Neural cell (in vitro differentiated cells): ENCODE measurements around the gene CCDC82. TPM values are rescaled to one million over a fixed set of nuclear protein-coding genes. Genes with fewer than 3 reads are reported as not detected.

Experiments used
- H2AFZ ChIP-seq: fragments of 200-600, 300-800 bp; sonication (generic), shearing (Covaris generic); 2 replicates; pipeline ENCODE4 v1.6.0; 2014; ENCODE audit warnings: low read depth, mild to moderate bottlenecking, antibody characterized with exemption, low read length, moderate library complexity
- H3F3A ChIP-seq: fragments of 200-600 bp; shearing (Covaris generic); 2 replicates; pipeline ENCODE4 v1.6.1; 2016; ENCODE audit warnings: mild to moderate bottlenecking, moderate library complexity, mixed read lengths, antibody characterized with exemption, low read length; ENCODE audit not compliant: insufficient read depth, poor library complexity, severe bottlenecking
- H3K27ac ChIP-seq: fragments of 200-600, 300-800 bp; sonication (generic), shearing (Covaris generic); 2 replicates; pipeline ENCODE4 v1.5.1; 2014; ENCODE audit warnings: mild to moderate bottlenecking, low read length, moderate library complexity
- H3K27me3 ChIP-seq: fragments of 300-800, 200-600 bp; sonication (generic), shearing (Covaris generic); 2 replicates; pipeline ENCODE4 v1.6.0; 2014; ENCODE audit warnings: mild to moderate bottlenecking, low read depth, low read length, moderate library complexity; ENCODE audit not compliant: insufficient read depth
- H3K36me3 ChIP-seq: fragments of 300-800, 200-600 bp; sonication (generic), shearing (Covaris generic); 2 replicates; pipeline ENCODE4 v1.5.1; 2014; ENCODE audit warnings: mild to moderate bottlenecking, antibody characterized with exemption, low read length, moderate library complexity; ENCODE audit not compliant: insufficient read depth
- H3K4me2 ChIP-seq: fragments of 300-800, 200-600 bp; sonication (generic), shearing (Covaris generic); 2 replicates; pipeline ENCODE4 v1.6.0; 2014; ENCODE audit warnings: mild to moderate bottlenecking, low read length
- H3K4me3 ChIP-seq: fragments of 300-800, 200-600 bp; sonication (generic), shearing (Covaris generic); 2 replicates; pipeline ENCODE4 v1.5.1; 2014; ENCODE audit warnings: mild to moderate bottlenecking, low read length, moderate library complexity
- H3K79me2 ChIP-seq: fragments of 200-600 bp; shearing (Covaris generic); replicated peaks from 2 replicates; pipeline ENCODE4 v1.6.0; 2014; ENCODE audit warnings: mild to moderate bottlenecking, low read length, moderate library complexity; ENCODE audit not compliant: insufficient read depth
- H3K9ac ChIP-seq: fragments of 300-800, 200-600 bp; sonication (generic), shearing (Covaris generic); 2 replicates; pipeline ENCODE4 v1.6.1; 2016; ENCODE audit warnings: mild to moderate bottlenecking, low read length, mixed read lengths
- H3K9me2 ChIP-seq: fragments of 200-600 bp; shearing (Covaris generic); 2 replicates; pipeline ENCODE4 v1.6.1; 2016; ENCODE audit warnings: mild to moderate bottlenecking, low read length, mixed read lengths; ENCODE audit not compliant: insufficient read depth
- H3K9me3 ChIP-seq: fragments of 200-600, 300-800 bp; sonication (generic), shearing (Covaris generic); 2 replicates; pipeline ENCODE4 v1.6.1; 2016; ENCODE audit warnings: mild to moderate bottlenecking, mixed run types, low read length, moderate library complexity, mixed read lengths
- H4K20me1 ChIP-seq: fragments of 200-600 bp; shearing (Covaris generic); 2 replicates; pipeline ENCODE4 v1.6.1; 2016; ENCODE audit warnings: mild to moderate bottlenecking, mixed run types; ENCODE audit not compliant: insufficient read depth
- EP300 ChIP-seq: fragments of 450-650 bp; conservative IDR thresholded peaks from 2 replicates; pipeline ENCODE4 v1.6.1; 2014; ENCODE audit warnings: antibody characterized with exemption, mild to moderate bottlenecking, moderate library complexity; ENCODE audit not compliant: poor library complexity, severe bottlenecking
- EZH2 ChIP-seq: fragments of 200-600, 300-800 bp; shearing (Covaris generic), sonication (generic); IDR thresholded peaks from 2 replicates; pipeline ENCODE4 v1.6.1; 2014; ENCODE audit warnings: antibody characterized with exemption, low read length, borderline replicate concordance, mild to moderate bottlenecking; ENCODE audit not compliant: insufficient read depth, poor library complexity, severe bottlenecking
- MXI1 ChIP-seq: fragments of 450-650 bp; conservative IDR thresholded peaks from 2 replicates; pipeline ENCODE4 v1.6.1; 2014; ENCODE audit warnings: antibody characterized with exemption, mild to moderate bottlenecking; ENCODE audit not compliant: poor library complexity, severe bottlenecking
- POLR2AphosphoS5 ChIP-seq: IDR thresholded peaks from 2 replicates; pipeline ENCODE4 v1.6.1; 2012
- RAD21 ChIP-seq: fragments of 450-650 bp; conservative IDR thresholded peaks from 2 replicates; pipeline ENCODE4 v1.6.1; 2014; ENCODE audit warnings: antibody characterized with exemption, mild to moderate bottlenecking, moderate library complexity
- REST ChIP-seq: IDR thresholded peaks from 2 replicates; pipeline ENCODE4 v1.6.1; 2012; ENCODE audit warnings: borderline replicate concordance
- SMC3 ChIP-seq: fragments of 450-650 bp; conservative IDR thresholded peaks from 2 replicates; pipeline ENCODE4 v1.6.1; 2014; ENCODE audit warnings: antibody characterized with exemption, mild to moderate bottlenecking, moderate library complexity; ENCODE audit not compliant: poor library complexity
- TAF1 ChIP-seq: IDR thresholded peaks from 2 replicates; pipeline ENCODE4 v1.6.1; 2012; ENCODE audit warnings: low read depth
- polyA plus RNA-seq: library from polyadenylated mRNA; depleted of rRNA; stranded (reverse); fragments of >200 nt; gene quantifications from 2 replicates; pipeline ENCODE4 v1.2.3, GENCODE V29; 2014
- small RNA-seq, 3 experiments: library from RNA; depleted of rRNA; stranded (forward); fragments of <200 nt; gene quantifications; one replicate each; pipeline ENCODE3, GENCODE V24; 2012

The CCDC82 gene
- polyA plus RNA-seq, 1 donor from 2014 or later: 238 TPM

GRCh38 chr11:96303064-96303463, 86.6 kb downstream of the CCDC82 start:
- H3K9ac ChIP-seq: no peak overlapping the region
- H3K4me3 ChIP-seq: no peak overlapping the region
- no peak overlapping the region for H3K4me2 ChIP-seq
- no peaks in the 10 kb centered on the region for H3K9me2 ChIP-seq
- H3K79me2 ChIP-seq: no peaks in the 10 kb centered on the region
- no peak for TF ChIP-seq SMC3
- no peak for TF ChIP-seq REST
- no peak for TF ChIP-seq RAD21
- no peak for TF ChIP-seq TAF1
- no peak for TF ChIP-seq MXI1
- TF ChIP-seq EP300: no peak
- TF ChIP-seq POLR2AphosphoS5: no peak
- no peak for TF ChIP-seq EZH2
- H3K9me3 ChIP-seq: no peaks in the 10 kb centered on the region
- H4K20me1 ChIP-seq: no peaks in the 10 kb centered on the region
- no peak overlapping the region for H3K27ac ChIP-seq
- H3F3A ChIP-seq: peaks cover 6% of the 10 kb centered on the region
- no peak overlapping the region for H2AFZ ChIP-seq
- H3K27me3 ChIP-seq: no peaks in the 10 kb centered on the region
- no peaks in the 10 kb centered on the region for H3K36me3 ChIP-seq

Small RNAs within 50 kb of the gene (small RNA-seq; reads per million reads assigned to genes)
- gene MIR1260B: 0 reads per million in 3 experiments

Other genes with a start within 250 kb of the CCDC82 start
- gene MAML2, start 46.7 kb downstream of the CCDC82 start, polyA plus RNA-seq: 3.1 and 3.6 TPM in 2 replicates
- gene JRKL, start 101 bp upstream of the CCDC82 start, polyA plus RNA-seq: 3.1 and 3.5 TPM in 2 replicates